Small intestine (tissue), 7 donors: ENCODE data around the gene COQ8A. TPM values are rescaled to one million over a fixed set of nuclear protein-coding genes. Genes with fewer than 3 reads are reported as not detected.

Experiments used
- DNase-seq, 2 donors: peaks; one replicate each; pipeline versions ENCODE4 v3.0.0 to v3.0.0-alpha.2; 2013
- FAIRE-seq: peaks from 2 replicates; lab custom pipeline; 2012; peaks lifted over from hg19 to GRCh38; lab: Jason Lieb, UNC
- H3K27ac ChIP-seq, 3 donors: one replicate each; pipeline ENCODE4 v1.5.1; 2013; ENCODE audit warnings: low read length in 2 of 3, mild to moderate bottlenecking in 2 of 3, control low read depth in 1 of 3, inconsistent platforms in 1 of 3, low read depth in 1 of 3, moderate library complexity in 1 of 3
- H3K27me3 ChIP-seq, 3 donors: one replicate each; pipeline ENCODE4 v1.6.1; 2013; ENCODE audit warnings: low read length in 3 of 3, inconsistent platforms in 1 of 3; ENCODE audit not compliant: control insufficient read depth in 3 of 3, insufficient read depth in 3 of 3
- H3K36me3 ChIP-seq, 3 donors: one replicate each; pipeline ENCODE4 v1.6.1; 2013; ENCODE audit warnings: low read length in 3 of 3, inconsistent platforms in 1 of 3, low read depth in 1 of 3, mild to moderate bottlenecking in 1 of 3, moderate library complexity in 1 of 3; ENCODE audit not compliant: control insufficient read depth in 3 of 3, insufficient read depth in 2 of 3
- H3K4me1 ChIP-seq, 3 donors: one replicate each; pipeline ENCODE4 v1.6.1; 2013; ENCODE audit warnings: low read length in 2 of 3, inconsistent platforms in 1 of 3, low read depth in 1 of 3, mild to moderate bottlenecking in 1 of 3, moderate library complexity in 1 of 3; ENCODE audit not compliant: control insufficient read depth in 3 of 3, insufficient read depth in 2 of 3
- H3K4me3 ChIP-seq, 3 donors: one replicate each; pipeline ENCODE4 v1.5.1; 2013; ENCODE audit warnings: low read length in 3 of 3, control low read depth in 1 of 3, inconsistent platforms in 1 of 3, low read depth in 1 of 3, mild to moderate bottlenecking in 1 of 3, moderate library complexity in 1 of 3
- H3K9me3 ChIP-seq, 2 donors: one replicate each; pipeline ENCODE4 v1.6.1; 2013; ENCODE audit warnings: low read depth in 1 of 2, low read length in 1 of 2; ENCODE audit not compliant: control insufficient read depth in 2 of 2, insufficient read depth in 1 of 2
- WGBS, 3 donors: extraction: QIAGEN DNeasy Blood & Tissue Kit; methylation state at CpG; one replicate each; pipeline ENCODE4 v1.1.7; 2013; 5-methylcytosine and 5-hydroxymethylcytosine counted together
- polyA plus RNA-seq, 4 donors: library from polyadenylated mRNA; stranded (reverse) in 3 of 4; unstranded in 1 of 4; fragments of 200-250 nt in 3 of 4; fragments of 120-200 nt in 1 of 4; gene quantifications; one replicate each; pipeline versions ENCODE4 v1.2.1 to v1.2.3, GENCODE V29; 2013
- donor health status: healthy with polysubstance abuse.
- donor health status: control.
- donor health status: control.
- donor health status: Bipolar disorder and iron deficiency.
- donor health status: healthy.

The COQ8A gene
- polyA plus RNA-seq, 4 donors: 35.7 to 52.6 (median 47.7) TPM

- 90 to 93% (median 91%) methylated on average over 29 of the region's 29 CpGs for WGBS, 3 donors
- Histone ChIP-seq H3K4me1 (no peaks in the 10 kb centered on the region), H3K4me3 (no peak overlapping the region), H3K36me3 (peaks cover 0 to 74% (median 9%) of the 10 kb centered on the region in 3 donors), H3K9me3 (peaks cover 0 to 8% of the 10 kb centered on the region in 2 donors), H3K27ac (no peak overlapping the region), H3K27me3 (no peaks in the 10 kb centered on the region)
- no peak for DNase-seq
- FAIRE-seq: no peak
Observed at GRCh38 chr1:226964611-226965486, 24.8 kb downstream of the COQ8A start.

GRCh38 chr1:226965581-226966440 lies 25.7 kb downstream of the COQ8A start:
- WGBS, 3 donors: 92 to 94% (median 94%) methylated on average over 23 of the region's 23 CpGs
- H3K27me3 ChIP-seq: no peaks in the 10 kb centered on the region
- peaks cover 0 to 75% (median 9%) of the 10 kb centered on the region in 3 donors for H3K36me3 ChIP-seq
- H3K4me1 ChIP-seq: no peaks in the 10 kb centered on the region
- H3K27ac ChIP-seq: no peak overlapping the region
- FAIRE-seq (no peak), DNase-seq (no peak)
- H3K4me3 ChIP-seq: no peak overlapping the region
- H3K9me3 ChIP-seq: peaks cover 0 to 8% of the 10 kb centered on the region in 2 donors

DNA sequence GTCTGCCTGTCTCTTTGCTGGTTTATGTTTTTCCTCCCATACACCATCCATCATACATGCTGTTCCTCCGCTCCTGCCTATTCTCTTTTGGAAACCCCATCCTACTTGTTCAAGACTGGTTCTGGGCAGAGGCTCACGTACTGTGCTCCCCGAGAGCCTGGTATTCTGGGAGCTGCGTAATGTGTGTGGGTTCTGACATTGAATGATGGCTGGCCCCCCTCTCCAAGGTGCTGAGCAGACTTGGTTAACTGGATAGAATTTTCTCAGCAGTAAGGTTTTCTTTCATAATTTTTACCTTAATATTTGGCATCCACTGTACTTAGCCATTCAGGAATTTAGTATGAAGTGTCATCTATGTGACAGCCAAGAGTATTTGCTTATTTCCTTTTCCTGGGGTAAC lies 26.6 kb downstream of the COQ8A start:
- H3K27me3 ChIP-seq: no peaks in the 10 kb centered on the region
- 94 to 98% (median 97%) methylated on average over 4 of the region's 4 CpGs for WGBS, 3 donors
- no peak overlapping the region for H3K4me3 ChIP-seq
- H3K4me1 ChIP-seq: no peaks in the 10 kb centered on the region
- no peak for DNase-seq
- FAIRE-seq: no peak
- H3K36me3 ChIP-seq: peaks cover 0 to 72% (median 9%) of the 10 kb centered on the region in 3 donors
- peaks cover 0 to 14% of the 10 kb centered on the region in 2 donors for H3K9me3 ChIP-seq
- no peak overlapping the region for H3K27ac ChIP-seq

DNA sequence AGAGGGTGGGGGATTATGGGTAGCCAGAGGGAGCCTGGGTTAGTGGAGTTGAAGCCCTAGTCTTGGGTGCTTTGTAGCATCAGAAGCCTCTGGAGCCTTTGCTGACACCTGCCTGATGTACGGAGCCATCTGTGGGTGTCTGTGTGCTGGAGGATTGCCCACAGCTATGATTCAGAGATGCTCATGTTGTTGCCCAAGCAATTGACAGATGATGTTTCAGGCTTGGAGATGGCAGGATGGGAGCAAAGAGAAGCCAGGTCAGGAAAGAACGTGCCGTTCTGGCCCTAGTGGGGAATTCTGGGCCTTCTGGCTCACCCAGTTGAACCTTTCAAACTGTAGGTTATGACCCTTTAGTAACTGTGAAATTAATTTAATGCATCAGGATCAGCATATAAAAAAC lies 27.6 kb downstream of the COQ8A start:
- H3K9me3 ChIP-seq: peaks cover 0 to 18% of the 10 kb centered on the region in 2 donors
- FAIRE-seq (no peak), DNase-seq (no peak)
- H3K36me3 ChIP-seq: peaks cover 0 to 64% (median 9%) of the 10 kb centered on the region in 3 donors
- H3K27me3 ChIP-seq: no peaks in the 10 kb centered on the region
- no peaks in the 10 kb centered on the region for H3K4me1 ChIP-seq
- 83 to 92% (median 87%) methylated on average over 3 of the region's 3 CpGs for WGBS, 3 donors
- no peak overlapping the region for H3K4me3 ChIP-seq
- no peak overlapping the region for H3K27ac ChIP-seq

DNA sequence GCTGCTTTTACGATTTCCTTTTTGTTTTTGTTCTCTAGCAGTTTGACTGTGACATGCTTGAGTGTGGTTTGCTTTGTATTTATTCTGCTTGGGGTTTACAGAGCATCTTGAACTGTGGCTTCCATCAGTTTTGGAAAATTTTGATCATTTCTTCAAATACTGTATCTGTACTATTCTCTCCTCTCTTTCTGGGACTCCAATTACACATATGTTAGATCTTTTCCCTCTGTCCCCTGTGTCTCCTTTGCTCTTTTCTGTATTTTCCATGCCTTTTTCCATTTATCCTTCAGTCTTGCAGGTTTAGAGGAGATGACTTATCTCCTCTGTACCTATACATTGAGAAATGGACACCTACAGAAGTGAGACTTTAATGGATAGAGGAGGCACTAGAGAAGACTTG lies 31.7 kb downstream of the COQ8A start:
- H3K4me3 ChIP-seq: no peak overlapping the region
- FAIRE-seq (no peak), DNase-seq (no peak)
- peaks cover 0 to 51% (median 2%) of the 10 kb centered on the region in 3 donors for H3K36me3 ChIP-seq
- no peaks in the 10 kb centered on the region for H3K27me3 ChIP-seq
- 93 to 98% (median 95%) methylated on average over 1 of the region's 1 CpG for WGBS, 3 donors
- peaks cover 6 to 16% (median 9%) of the 10 kb centered on the region in 3 donors for H3K4me1 ChIP-seq
- H3K27ac ChIP-seq: no peak overlapping the region
- H3K9me3 ChIP-seq: peaks cover 0 to 18% of the 10 kb centered on the region in 2 donors

GRCh38 chr1:226972931-226973330 lies 32.8 kb downstream of the COQ8A start:
- no peak for FAIRE-seq
- 93 to 96% (median 94%) methylated on average over 6 of the region's 6 CpGs for WGBS, 3 donors
- H3K4me3 ChIP-seq: no peak overlapping the region

GRCh38 chr1:226973371-226973897 lies 33.3 kb downstream of the COQ8A start:
- Histone ChIP-seq H3K4me1 (peaks cover 6 to 16% (median 9%) of the 10 kb centered on the region in 3 donors), H3K9me3 (peaks cover 0 to 18% of the 10 kb centered on the region in 2 donors), H3K27ac (peak overlapping the region in 1 of 3 donors; percentile 82), H3K4me3 (no peak overlapping the region), H3K27me3 (no peaks in the 10 kb centered on the region), H3K36me3 (peaks cover 0 to 57% (median 2%) of the 10 kb centered on the region in 3 donors)
- 79 to 95% (median 92%) methylated on average over 5 of the region's 5 CpGs for WGBS, 3 donors
- no peak for FAIRE-seq
- DNase-seq: no peak

More at GRCh38 chr1:226972931-226973330, 32.8 kb downstream of the COQ8A start:
- Histone ChIP-seq H3K4me1 (peaks cover 6 to 16% (median 9%) of the 10 kb centered on the region in 3 donors), H3K27ac (peak overlapping the region in 1 of 3 donors; percentile 82), H3K36me3 (peaks cover 0 to 54% (median 2%) of the 10 kb centered on the region in 3 donors), H3K27me3 (no peaks in the 10 kb centered on the region), H3K9me3 (peaks cover 0 to 18% of the 10 kb centered on the region in 2 donors)
- DNase-seq: no peak
